ENCODE measurements around the gene XXYLT1.

The XXYLT1 gene

DNA sequence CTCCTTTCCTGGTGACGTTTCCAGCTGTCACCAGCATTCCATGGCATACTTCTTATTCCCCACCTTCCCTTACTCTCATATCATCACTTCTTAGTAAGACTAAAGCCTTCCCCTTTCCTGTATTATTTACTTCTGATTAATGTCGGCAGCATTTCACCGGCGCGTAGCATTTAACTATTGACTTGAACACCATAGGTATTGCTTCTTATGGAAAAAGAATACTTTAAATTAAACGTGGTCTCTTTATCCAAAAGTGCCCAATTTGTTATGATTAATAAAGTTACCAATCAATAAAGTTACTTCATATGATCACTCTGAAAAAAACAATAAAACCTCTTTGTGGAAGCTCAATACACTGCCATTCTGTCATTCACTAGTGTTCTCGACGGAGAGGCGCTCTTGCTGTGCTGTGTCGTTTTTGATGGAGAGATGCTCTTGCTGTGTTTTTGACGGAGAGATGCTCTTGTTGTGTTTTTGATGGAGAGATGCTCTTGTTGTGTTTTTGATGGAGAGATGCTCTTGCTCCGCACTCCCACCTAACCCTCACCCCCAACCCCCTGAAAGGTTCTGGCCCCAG, 165.0 kb downstream of the XXYLT1 start:
- TF ChIP-seq, protein P1, sequence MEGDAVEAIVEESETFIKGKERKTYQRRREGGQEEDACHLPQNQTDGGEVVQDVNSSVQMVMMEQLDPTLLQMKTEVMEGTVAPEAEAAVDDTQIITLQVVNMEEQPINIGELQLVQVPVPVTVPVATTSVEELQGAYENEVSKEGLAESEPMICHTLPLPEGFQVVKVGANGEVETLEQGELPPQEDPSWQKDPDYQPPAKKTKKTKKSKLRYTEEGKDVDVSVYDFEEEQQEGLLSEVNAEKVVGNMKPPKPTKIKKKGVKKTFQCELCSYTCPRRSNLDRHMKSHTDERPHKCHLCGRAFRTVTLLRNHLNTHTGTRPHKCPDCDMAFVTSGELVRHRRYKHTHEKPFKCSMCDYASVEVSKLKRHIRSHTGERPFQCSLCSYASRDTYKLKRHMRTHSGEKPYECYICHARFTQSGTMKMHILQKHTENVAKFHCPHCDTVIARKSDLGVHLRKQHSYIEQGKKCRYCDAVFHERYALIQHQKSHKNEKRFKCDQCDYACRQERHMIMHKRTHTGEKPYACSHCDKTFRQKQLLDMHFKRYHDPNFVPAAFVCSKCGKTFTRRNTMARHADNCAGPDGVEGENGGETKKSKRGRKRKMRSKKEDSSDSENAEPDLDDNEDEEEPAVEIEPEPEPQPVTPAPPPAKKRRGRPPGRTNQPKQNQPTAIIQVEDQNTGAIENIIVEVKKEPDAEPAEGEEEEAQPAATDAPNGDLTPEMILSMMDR (IDR thresholded peaks at IDR 0.05; ENCODE audit: low read depth, low read length, missing control alignments): no peak
- no peak for DNase-seq (ENCODE audit: extremely low read depth, low read depth)
- no peak overlapping the region for H3K4me3 ChIP-seq (replicated peaks; ENCODE audit: low read depth, low read length)

- DNase-seq (ENCODE audit: extremely low read depth, low read depth): no peak
- TF ChIP-seq, protein P1 (IDR thresholded peaks at IDR 0.05; ENCODE audit: low read depth, low read length, missing control alignments): no peak
- H3K4me3 ChIP-seq (replicated peaks; ENCODE audit: low read depth, low read length): no peak overlapping the region
These were observed 165.6 kb downstream of the XXYLT1 start for GRCh38 chr3:195105389-195105788.

DNA sequence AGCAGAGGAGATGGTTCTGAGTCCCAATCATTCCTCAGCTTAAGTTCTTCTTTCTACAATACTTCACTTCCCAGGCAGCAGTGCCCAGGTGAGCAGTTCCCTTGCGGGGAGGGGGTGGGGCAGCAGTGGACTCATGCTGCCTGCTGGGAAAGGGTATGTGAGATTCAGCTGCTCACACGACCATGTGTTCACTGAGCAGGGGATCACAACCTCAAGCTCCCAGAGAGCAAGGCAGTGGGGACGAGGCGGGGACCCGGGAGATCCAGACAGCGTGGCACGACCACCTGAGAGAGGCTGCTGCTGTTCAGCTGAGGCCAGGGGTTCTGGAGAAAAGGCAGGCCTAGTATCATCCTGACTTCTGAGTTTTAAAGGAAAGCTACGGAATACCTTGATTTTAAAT, 166.6 kb downstream of the XXYLT1 start:
- TF ChIP-seq, protein P1 (IDR thresholded peaks at IDR 0.05; ENCODE audit: low read depth, low read length, missing control alignments): no peak
- DNase-seq (ENCODE audit: extremely low read depth, low read depth): no peak
- no peak overlapping the region for H3K4me3 ChIP-seq (replicated peaks; ENCODE audit: low read depth, low read length)

DNA sequence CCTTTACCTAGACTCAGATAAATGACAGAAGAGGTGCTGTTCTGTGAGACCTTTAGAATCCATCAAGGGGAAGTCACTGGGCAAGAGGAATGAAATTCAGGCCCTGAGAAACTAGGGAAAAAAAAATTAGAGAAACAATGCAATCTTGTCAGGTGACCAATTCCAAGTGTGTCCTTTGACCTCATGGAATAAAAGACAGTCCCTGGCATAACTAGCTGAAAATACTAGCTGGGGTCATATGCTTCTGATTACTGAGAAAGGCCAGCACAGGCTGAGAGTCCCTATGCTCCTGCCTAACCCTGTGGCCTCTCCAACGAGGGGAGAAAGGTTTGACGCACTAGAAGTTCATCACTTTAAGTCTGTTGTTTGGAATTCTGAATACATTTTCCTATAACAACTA, 167.3 kb downstream of the XXYLT1 start:
- TF ChIP-seq, protein P1 (IDR thresholded peaks at IDR 0.05; ENCODE audit: low read depth, low read length, missing control alignments): no peak
- no peak overlapping the region for H3K4me3 ChIP-seq (replicated peaks; ENCODE audit: low read depth, low read length)
- DNase-seq (ENCODE audit: extremely low read depth, low read depth): peak; percentile 51

GRCh38 chr3:195102609-195103467, 168.1 kb downstream of the XXYLT1 start:
- TF ChIP-seq, protein P1 (IDR thresholded peaks at IDR 0.05; ENCODE audit: low read depth, low read length, missing control alignments): no peak
- H3K4me3 ChIP-seq (replicated peaks; ENCODE audit: low read depth, low read length): no peak overlapping the region
- DNase-seq (ENCODE audit: extremely low read depth, low read depth): peak; percentile 95

DNA sequence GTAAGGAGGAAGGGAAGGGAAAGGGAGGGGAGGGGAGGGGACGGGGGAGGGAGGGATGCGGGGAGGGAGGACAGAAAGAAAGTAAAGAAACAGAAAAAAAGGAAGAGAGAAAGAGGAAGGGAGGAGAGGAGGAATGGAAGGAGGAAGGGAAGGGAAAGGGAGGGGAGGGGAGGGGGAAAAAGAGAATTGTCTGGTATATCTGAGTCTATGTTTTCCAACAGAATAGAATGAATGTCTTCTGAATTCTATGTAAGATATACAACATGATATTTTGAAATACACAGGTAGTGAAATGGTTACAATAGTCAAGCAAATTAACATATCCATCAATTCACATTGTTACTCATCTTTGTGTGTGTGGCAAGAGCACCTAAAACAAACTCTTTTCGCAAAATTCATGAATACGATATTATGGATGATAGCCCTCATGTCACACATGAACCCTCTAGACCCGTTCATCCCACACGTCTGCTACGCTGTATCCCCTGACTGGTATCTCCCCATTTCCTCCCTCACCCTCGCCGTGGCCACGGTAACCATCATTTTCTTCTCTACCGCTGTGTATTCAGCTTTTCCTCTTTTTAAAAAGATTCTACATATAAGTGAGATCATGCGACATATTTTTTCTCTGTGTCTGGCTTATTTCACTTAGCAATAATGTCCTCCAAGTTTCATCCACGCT, 168.9 kb downstream of the XXYLT1 start:
- TF ChIP-seq, protein P1 (IDR thresholded peaks at IDR 0.05; ENCODE audit: low read depth, low read length, missing control alignments): no peak
- H3K4me3 ChIP-seq (replicated peaks; ENCODE audit: low read depth, low read length): no peak overlapping the region
- no peak for DNase-seq (ENCODE audit: extremely low read depth, low read depth)

Data from HFF-Myc (cell line).